GM19099 (cell line): ENCODE measurements around the gene CLDN6.

ENCODE experiments used
- POLR2A ChIP-seq: IDR thresholded peaks from 3 replicates; pipeline ENCODE4 v1.6.1; 2011; ENCODE audit warnings: low read depth; ENCODE audit not compliant: insufficient read length; ENCODE audit errors: extremely low read depth

The CLDN6 gene

DNA sequence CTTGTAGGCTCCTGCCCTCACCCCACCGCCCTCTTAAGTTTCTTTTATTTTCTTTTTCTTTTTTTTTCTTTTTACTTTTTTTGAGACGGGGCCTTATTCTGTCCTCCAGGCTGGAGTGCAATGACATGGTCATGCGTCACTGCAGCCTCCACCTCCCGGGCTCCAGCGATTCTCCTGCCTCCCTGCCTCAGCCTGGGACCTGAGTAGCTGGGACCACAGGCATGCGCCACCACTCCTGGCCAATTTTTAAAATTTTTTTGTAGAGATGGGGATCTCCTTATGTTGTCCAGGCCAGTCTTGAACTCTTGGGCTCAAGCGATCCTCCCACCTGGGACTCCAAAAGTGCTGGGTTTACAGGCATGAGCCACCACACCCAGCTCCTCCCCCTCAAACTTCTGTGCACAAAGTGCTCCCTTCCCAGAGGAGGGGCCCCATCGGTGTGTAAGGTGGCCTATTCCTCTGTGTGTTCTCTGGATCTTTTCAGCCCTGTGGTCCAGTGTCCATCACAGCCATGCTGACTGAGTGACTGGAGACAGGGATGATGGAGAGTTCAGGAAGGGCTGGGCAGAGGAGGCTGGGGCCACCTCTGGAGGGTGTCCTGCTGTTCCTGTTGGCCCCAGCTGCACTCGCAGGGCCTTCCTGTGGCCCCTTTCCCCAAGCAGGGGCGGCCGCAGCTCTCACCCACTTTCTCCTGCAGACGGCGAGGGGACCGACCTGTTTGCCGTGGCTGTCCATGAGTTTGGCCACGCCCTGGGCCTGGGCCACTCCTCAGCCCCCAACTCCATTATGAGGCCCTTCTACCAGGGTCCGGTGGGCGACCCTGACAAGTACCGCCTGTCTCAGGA lies 38.6 kb upstream of the CLDN6 start:
- TF ChIP-seq POLR2A, result no peak

DNA sequence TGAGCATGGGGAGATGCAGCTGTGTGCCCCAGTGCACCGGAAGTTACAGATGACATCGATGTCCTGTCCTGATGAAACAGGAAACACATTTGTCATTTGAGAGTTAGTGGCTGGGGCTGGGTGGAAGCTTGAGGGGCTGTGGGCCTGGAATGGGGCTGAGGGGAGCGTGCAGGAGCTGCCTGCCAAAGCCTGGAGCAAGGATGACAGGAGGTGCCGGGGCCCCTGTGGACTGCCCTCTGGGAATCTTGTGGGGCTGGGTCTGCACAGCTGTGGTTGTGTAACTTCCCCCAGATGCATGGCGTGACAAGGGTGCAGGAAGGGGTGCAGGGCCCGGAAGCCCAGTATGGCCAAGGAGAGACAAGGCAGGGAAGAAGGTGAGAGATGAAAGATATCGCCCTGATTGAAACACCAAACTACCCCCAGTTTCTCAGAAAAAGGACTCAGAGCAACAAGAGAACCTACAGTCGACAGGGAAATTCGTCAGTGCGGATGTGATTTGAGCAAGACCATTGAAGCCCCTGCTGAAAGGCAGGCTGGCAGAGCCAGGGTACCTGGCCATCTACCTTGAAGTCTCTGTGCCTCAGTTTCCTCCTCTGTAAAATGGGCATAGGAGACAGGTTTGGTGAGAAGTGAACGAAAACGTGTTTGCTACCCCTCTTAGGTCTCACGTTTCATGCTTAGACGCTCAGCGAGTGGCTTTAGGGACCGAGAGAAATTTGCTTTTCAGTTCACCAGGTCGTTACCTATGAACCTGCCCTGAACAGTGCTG lies 37.2 kb upstream of the CLDN6 start:
- no peak for TF ChIP-seq POLR2A

- TF ChIP-seq POLR2A, result no peak
Observed at GRCh38 chr16:3051494-3051893, 33.5 kb upstream of the CLDN6 start.

- TF ChIP-seq POLR2A, result no peak
Observed at GRCh38 chr16:3051009-3051408, 33.0 kb upstream of the CLDN6 start.

DNA sequence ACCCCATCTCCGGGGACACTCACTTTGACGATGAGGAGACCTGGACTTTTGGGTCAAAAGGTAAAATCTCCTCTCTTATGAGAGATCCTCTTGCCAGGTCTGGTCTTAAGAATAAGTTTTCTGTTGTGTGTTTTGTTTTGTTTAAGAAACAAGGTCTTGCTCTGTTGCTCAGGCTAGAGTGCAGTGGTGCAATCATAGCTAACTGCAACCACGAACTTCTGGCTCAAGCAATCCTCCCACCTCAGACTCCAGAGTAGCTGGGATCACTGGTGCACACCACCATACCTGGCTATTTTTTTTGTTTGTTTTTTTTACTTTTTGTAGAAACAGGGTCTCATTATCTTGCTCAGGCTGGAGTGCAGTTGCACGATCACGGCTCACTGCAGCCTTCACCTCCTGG lies 32.5 kb upstream of the CLDN6 start:
- no peak for TF ChIP-seq POLR2A

- no peak for TF ChIP-seq POLR2A
Observed at GRCh38 chr16:3049921-3050481, 32.0 kb upstream of the CLDN6 start.

DNA sequence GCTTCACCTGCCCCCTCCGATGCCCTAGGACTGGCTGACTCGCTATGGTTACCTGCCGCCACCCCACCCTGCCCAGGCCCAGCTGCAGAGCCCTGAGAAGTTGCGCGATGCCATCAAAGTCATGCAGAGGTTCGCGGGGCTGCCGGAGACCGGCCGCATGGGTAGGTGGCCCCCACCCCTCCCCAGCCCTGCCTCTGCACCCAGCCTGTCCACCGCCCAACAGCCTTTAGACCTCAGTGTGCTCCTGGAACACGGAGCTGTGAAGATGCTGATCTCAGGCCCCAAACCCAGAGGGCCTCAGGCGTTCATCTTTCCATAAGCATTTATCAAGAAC lies 29.4 kb upstream of the CLDN6 start:
- TF ChIP-seq POLR2A, result no peak

DNA sequence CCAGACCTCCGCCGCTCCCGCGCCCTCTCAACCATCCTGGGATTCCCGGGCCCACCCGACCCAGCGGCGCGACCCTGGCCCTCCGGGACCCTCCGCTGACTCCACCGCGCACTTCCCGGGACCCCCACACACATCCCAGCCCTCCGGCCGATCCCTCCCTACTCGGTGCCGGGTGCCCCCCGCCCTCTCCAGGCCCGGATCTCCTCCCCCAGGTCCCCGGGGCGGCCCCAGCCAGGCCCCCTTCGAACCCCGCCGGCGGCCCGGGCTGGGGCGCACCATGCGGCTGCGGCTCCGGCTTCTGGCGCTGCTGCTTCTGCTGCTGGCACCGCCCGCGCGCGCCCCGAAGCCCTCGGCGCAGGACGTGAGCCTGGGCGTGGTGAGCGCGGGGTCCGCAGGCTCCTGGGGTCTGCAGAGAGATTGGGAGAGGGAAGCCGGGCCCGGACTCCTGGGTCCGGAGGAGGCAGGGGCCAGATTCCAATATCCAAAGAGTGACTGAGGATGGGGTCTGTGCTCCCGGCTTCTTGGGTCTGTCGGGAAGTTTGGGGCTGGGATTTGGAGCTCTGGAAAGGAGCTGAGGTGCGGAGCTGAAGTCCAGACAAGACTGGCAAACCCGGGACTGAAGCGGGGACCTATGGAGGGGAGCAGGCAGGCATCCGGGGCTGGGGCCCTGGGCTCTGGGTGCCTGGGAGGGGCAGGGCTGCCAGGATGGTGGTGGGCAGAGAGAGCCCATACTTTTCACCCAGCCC lies 28.8 kb upstream of the CLDN6 start:
- no peak for TF ChIP-seq POLR2A

- TF ChIP-seq POLR2A, result no peak
Observed at GRCh38 chr16:3045758-3046640, 28.0 kb upstream of the CLDN6 start, which contains the start of gene MMP25. TSS of gene MMP25 (plus strand) at chr16:3046561. CDS start at chr16:3046918, 357 bp downstream.

DNA sequence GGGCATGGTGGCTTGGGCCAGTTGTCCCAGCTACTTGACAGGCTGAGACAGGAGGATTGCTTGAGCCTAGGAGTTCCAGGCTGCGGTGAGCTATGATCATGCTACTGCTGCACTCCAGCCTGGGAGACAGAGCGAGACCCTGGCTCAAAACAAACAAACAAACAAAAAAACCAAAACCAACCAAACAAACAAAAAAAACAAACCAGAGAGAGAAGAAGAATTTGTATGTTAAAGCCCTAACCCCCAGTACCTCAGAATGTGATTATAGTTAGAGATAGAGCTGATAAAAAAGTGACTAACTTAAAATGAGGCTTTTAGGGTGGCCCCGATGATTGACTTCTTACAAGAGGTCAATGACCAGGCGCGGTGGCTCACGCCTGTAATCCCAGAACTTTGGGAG lies 26.7 kb upstream of the CLDN6 start:
- TF ChIP-seq POLR2A, result no peak

DNA sequence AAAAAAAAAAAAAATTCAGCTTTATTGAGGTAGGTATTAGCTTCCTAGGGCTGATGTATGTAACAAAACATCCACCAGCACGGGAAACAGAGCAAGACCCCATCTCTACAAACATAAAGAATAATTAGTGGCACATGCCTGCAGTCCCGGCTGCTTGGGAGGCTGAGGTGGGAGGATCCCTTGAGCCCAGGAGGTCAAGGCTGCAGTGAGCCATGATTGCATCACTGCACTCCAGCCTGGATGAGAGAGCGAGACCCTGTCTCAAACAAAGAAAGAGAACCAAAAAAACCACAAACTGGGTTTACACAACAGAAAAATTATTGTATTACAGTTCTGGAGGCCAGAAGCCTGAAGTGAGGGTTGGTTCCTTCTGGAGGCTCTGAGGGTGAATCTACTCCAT lies 24.4 kb upstream of the CLDN6 start:
- TF ChIP-seq POLR2A, result no peak

DNA sequence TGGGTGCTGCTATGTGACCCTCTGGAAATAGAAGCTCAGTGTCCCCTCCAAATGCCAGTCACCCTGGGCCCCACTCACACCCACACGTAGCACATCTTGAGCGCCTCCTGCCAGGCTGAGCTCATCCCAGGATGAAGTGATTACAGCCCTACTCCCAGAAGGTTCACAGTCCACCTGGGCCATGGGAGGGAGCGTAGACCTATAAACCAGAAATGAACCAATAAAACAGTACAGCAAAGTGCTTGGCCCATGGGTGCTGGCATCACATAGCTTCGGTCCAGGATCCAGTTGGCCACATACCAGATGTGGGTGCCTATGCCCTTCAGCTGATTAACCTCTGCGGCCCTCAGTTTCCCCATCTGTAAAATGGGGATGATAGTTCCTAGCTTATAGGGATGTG lies 20.9 kb upstream of the CLDN6 start:
- TF ChIP-seq POLR2A, result no peak

- no peak for TF ChIP-seq POLR2A
Observed at GRCh38 chr16:3038256-3038655, 20.3 kb upstream of the CLDN6 start.

- no peak for TF ChIP-seq POLR2A
Observed at GRCh38 chr16:3036726-3037315, 18.8 kb upstream of the CLDN6 start, which contains the start of gene BICDL2. TSS of gene BICDL2 (minus strand) at chr16:3036944. CDS start at chr16:3035496, 1,448 bp downstream.
